BE2C (cell line): ENCODE measurements around the gene FOXO4.

Experiments
- DNase-seq: peaks from one replicate; pipeline ENCODE4 v3.0.0-alpha.2; 2020
- H3K27me3 ChIP-seq: fragments of 250-450 bp; sonication (Bioruptor Pico); 2 replicates; pipeline ENCODE4 v1.5.1; 2020; ENCODE audit warnings: mild to moderate bottlenecking
- H3K36me3 ChIP-seq: fragments of 250-450 bp; sonication (Bioruptor Pico); 2 replicates; pipeline ENCODE4 v1.5.1; 2020; ENCODE audit warnings: mild to moderate bottlenecking
- H3K4me1 ChIP-seq: fragments of 250-450 bp; sonication (Bioruptor Pico); 2 replicates; pipeline ENCODE4 v1.5.1; 2020
- H3K4me3 ChIP-seq: 2 replicates; pipeline ENCODE4 v1.5.1; 2011; ENCODE audit warnings: low read depth, low read length
- H3K9me3 ChIP-seq: fragments of 250-450 bp; sonication (Bioruptor Pico); 2 replicates; pipeline ENCODE4 v1.5.1; 2020
- CTCF ChIP-seq: IDR thresholded peaks from 2 replicates; pipeline ENCODE4 v1.5.1; 2012; ENCODE audit warnings: mild to moderate bottlenecking, low read depth, low read length

FOXO4 gene

GRCh38 chrX:71140440-71140839 lies 44.8 kb downstream of the FOXO4 start:
- Histone ChIP-seq H3K27me3 (no peaks in the 10 kb centered on the region), H3K9me3 (no peaks in the 10 kb centered on the region), H3K4me3 (no peak overlapping the region), H3K36me3 (peaks cover 4% of the 10 kb centered on the region), H3K4me1 (no peaks in the 10 kb centered on the region)
- no peak for DNase-seq
- TF ChIP-seq CTCF, result no peak

GRCh38 chrX:71143508-71143907 lies 47.9 kb downstream of the FOXO4 start:
- no peaks in the 10 kb centered on the region for H3K27me3 ChIP-seq
- TF ChIP-seq CTCF, result no peak
- H3K36me3 ChIP-seq, result peaks cover 4% of the 10 kb centered on the region
- no peaks in the 10 kb centered on the region for H3K4me1 ChIP-seq
- no peak overlapping the region for H3K4me3 ChIP-seq
- DNase-seq, result no peak
- no peaks in the 10 kb centered on the region for H3K9me3 ChIP-seq

DNA sequence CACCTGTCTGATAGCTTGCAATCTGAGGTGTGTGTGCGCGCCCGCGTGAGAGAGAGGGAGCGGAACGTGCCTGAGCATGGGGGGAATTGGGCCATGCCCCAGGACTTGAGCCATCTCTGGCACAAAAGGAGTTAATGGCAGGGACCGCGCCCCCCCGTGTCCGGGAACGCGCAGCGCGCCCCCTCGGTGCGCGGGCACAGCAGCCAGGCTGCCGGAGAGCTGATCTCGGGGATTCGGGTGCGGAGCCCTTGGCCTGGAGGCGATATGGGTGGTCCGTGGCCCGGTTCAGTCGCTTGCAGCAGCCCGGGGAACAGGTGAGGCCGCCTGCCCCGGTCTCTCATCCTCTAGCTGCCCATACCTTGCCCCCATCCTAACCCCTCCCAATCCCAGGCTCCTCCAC lies 49.0 kb downstream of the FOXO4 start, which contains the start of gene NLGN3:
NLGN3 (plus strand) TSS at position 191 of the 400 bp plus-strand sequence. CDS start 2,909 bp downstream, outside the sequence.
- no peak for TF ChIP-seq CTCF
- Histone ChIP-seq H3K36me3 (peaks cover 4% of the 10 kb centered on the region), H3K9me3 (no peaks in the 10 kb centered on the region), H3K4me1 (no peaks in the 10 kb centered on the region), H3K4me3 (no peak within 1 kb of the TSS), H3K27me3 (no peaks in the 10 kb centered on the region)
- DNase-seq, result no peak

GRCh38 chrX:71147496-71148277 lies 52.0 kb downstream of the FOXO4 start:
- TF ChIP-seq CTCF, result no peak
- H3K4me1 ChIP-seq, result no peaks in the 10 kb centered on the region
- H3K27me3 ChIP-seq, result no peaks in the 10 kb centered on the region
- H3K9me3 ChIP-seq, result no peaks in the 10 kb centered on the region
- H3K36me3 ChIP-seq, result no peaks in the 10 kb centered on the region
- H3K4me3 ChIP-seq, result no peak overlapping the region
- DNase-seq, result no peak

GRCh38 chrX:71148278-71148663 lies 52.6 kb downstream of the FOXO4 start:
- Histone ChIP-seq H3K27me3 (no peaks in the 10 kb centered on the region), H3K36me3 (no peaks in the 10 kb centered on the region), H3K4me3 (no peak overlapping the region), H3K4me1 (no peaks in the 10 kb centered on the region), H3K9me3 (no peaks in the 10 kb centered on the region)
- TF ChIP-seq CTCF, result no peak
- no peak for DNase-seq

- no peaks in the 10 kb centered on the region for H3K27me3 ChIP-seq
- no peak for DNase-seq
- TF ChIP-seq CTCF, result no peak
- H3K4me1 ChIP-seq, result no peaks in the 10 kb centered on the region
- no peaks in the 10 kb centered on the region for H3K36me3 ChIP-seq
- H3K9me3 ChIP-seq, result no peaks in the 10 kb centered on the region
- no peak overlapping the region for H3K4me3 ChIP-seq
These were observed 55.7 kb downstream of the FOXO4 start for GRCh38 chrX:71151366-71151765.
